Activated T-helper 17 cell treated with anti-CD3 and anti-CD28 coated beads, Interleukin-2, amount 50 U/mL, for 72 hours (primary cell): ENCODE results near the gene UQCC2. TPM values are rescaled to one million over a fixed set of nuclear protein-coding genes. Genes with fewer than 3 reads are reported as not detected.

Experiments
- ATAC-seq: fragments of 150-1000 bp; cut with Tn5 transposase; replicated peaks from 2 replicates; pipeline ENCODE4 v1.10.0; 2021; ENCODE audit warnings: mild to moderate bottlenecking, moderate library complexity
- H3K27ac Mint-ChIP-seq: one replicate; pipeline ENCODE4 v1.8.0; 2022; ENCODE audit warnings: mixed read lengths
- H3K27me3 Mint-ChIP-seq: one replicate; pipeline ENCODE4 v1.8.0; 2022; ENCODE audit warnings: mixed read lengths
- H3K36me3 Mint-ChIP-seq: one replicate; pipeline ENCODE4 v1.8.0; 2022; ENCODE audit warnings: low read depth, mild to moderate bottlenecking, mixed read lengths
- H3K4me1 Mint-ChIP-seq: one replicate; pipeline ENCODE4 v1.8.0; 2022; ENCODE audit warnings: mixed read lengths
- H3K4me3 Mint-ChIP-seq: one replicate; pipeline ENCODE4 v1.8.0; 2022; ENCODE audit warnings: mild to moderate bottlenecking, mixed read lengths
- H3K9me3 Mint-ChIP-seq: one replicate; pipeline ENCODE4 v1.8.0; 2022; ENCODE audit warnings: mixed read lengths
- total RNA-seq, 2 donors: library from RNA; stranded (reverse); gene quantifications; one replicate each; pipeline ENCODE4 v1.2.3, GENCODE V29; 2022

The UQCC2 gene
- total RNA-seq, 2 donors from 2014 or later: 65.5 to 112 TPM

GRCh38 chr6:33667072-33667471 lies 44.4 kb downstream of the UQCC2 start:
- Mint-ChIP-seq H3K27me3 (no peaks in the 10 kb centered on the region), H3K27ac (peak overlapping the region; percentile 38), H3K4me3 (no peak overlapping the region), H3K4me1 (peaks cover 10% of the 10 kb centered on the region), H3K9me3 (no peaks in the 10 kb centered on the region), H3K36me3 (peaks cover 87% of the 10 kb centered on the region)
- no peak for ATAC-seq

GRCh38 chr6:33665957-33666356 lies 45.5 kb downstream of the UQCC2 start:
- ATAC-seq: no peak
- Mint-ChIP-seq H3K4me1 (peaks cover 10% of the 10 kb centered on the region), H3K27ac (no peak overlapping the region), H3K9me3 (no peaks in the 10 kb centered on the region), H3K27me3 (no peaks in the 10 kb centered on the region), H3K36me3 (peaks cover 87% of the 10 kb centered on the region), H3K4me3 (no peak overlapping the region)

DNA sequence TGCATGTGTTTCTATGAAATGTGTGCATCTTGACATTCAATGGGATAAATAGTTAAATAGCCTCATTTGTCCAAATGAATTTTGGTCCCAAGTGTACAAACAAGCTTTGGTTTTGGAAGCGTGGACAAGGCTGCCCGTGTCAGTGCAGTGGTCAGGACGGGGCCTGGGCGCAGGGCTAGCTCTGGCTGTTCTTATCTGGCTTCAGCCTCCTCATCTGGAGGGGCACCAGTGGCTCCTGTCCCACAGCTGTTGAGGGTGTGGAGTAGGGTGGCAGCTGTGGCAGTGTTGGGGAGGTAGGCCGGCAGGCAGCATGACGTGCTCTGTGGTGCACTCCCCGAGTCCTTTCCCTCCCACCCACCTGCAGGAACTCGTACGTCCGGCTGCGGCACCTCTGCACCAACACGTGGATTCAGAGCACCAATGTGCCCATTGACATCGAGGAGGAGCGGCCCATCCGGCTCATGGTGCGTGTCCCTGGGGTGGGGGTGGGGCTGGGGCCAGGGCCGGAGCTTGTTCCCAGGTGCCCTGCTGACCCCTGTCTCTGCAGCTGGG lies 46.9 kb downstream of the UQCC2 start:
- H3K36me3 Mint-ChIP-seq: peaks cover 85% of the 10 kb centered on the region
- peak overlapping the region; percentile 11 for H3K27ac Mint-ChIP-seq

DNA sequence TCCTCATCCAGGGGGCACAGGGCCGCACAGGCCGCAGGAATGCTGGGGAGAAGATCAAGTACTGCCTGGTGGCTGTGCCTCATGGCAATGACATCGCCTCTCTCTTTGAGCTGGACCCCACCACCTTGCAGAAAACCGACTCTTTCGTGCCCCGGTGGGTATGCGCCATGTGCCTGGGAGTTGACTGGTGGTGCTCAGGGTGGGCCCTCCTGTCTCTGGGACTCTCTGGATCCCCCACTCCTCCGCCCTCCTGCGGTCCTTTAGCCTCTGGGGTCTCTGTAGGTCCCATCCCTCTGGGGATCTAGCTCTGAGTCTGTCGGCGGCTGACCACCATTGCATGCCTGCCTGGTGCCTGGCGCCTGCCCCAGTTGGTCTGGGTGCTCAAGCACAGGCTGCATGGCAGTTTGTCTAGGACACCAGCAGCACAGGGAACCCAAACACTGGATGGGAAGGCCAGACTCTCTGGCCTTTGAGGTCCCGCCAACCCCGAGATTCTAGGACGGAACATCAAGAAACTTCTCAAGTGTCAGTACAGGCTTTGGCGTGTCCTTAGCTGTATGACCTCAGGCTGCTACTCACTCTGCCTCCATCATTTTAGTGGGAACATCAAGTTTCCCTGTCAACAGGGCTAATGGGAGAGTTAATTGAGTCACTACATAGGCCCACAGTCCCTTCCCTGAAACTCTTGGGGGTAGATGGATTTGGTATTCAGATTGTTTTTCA lies 47.6 kb downstream of the UQCC2 start:
- Mint-ChIP-seq H3K27me3 (no peaks in the 10 kb centered on the region), H3K4me1 (peaks cover 10% of the 10 kb centered on the region), H3K9me3 (no peaks in the 10 kb centered on the region), H3K36me3 (peaks cover 84% of the 10 kb centered on the region), H3K27ac (peak overlapping the region; percentile 11), H3K4me3 (no peak overlapping the region)
- no peak for ATAC-seq

More for the DNA sequence above, 46.9 kb downstream of the UQCC2 start:
- no peak for ATAC-seq
- H3K4me3 Mint-ChIP-seq: no peak overlapping the region
- no peaks in the 10 kb centered on the region for H3K27me3 Mint-ChIP-seq
- H3K4me1 Mint-ChIP-seq: peaks cover 10% of the 10 kb centered on the region
- no peaks in the 10 kb centered on the region for H3K9me3 Mint-ChIP-seq

DNA sequence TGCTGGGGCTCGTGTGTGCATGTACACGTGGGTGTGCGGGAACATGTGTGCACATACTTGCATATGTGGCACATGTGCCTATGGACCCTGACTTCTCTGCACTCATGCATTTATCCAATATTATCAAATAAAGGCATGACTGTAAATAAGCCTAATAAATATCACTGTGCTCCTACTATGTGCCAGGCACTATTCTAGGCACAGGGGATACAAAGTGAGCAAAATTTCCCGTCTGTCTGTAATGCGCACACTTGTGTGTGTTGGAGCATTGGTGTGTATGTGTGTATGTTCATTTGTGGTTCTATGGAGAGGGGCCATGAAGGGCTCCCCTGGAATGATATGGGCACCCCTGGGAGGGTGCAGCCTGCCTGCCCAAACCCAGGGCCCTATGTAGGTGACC lies 48.5 kb downstream of the UQCC2 start:
- H3K9me3 Mint-ChIP-seq: no peaks in the 10 kb centered on the region
- H3K4me3 Mint-ChIP-seq: no peak overlapping the region
- peaks cover 2% of the 10 kb centered on the region for H3K4me1 Mint-ChIP-seq
- H3K27ac Mint-ChIP-seq: no peak overlapping the region
- no peak for ATAC-seq
- peaks cover 80% of the 10 kb centered on the region for H3K36me3 Mint-ChIP-seq
- H3K27me3 Mint-ChIP-seq: no peaks in the 10 kb centered on the region

- no peaks in the 10 kb centered on the region for H3K27me3 Mint-ChIP-seq
- no peak overlapping the region for H3K4me3 Mint-ChIP-seq
- H3K9me3 Mint-ChIP-seq: no peaks in the 10 kb centered on the region
- no peak for ATAC-seq
- no peak overlapping the region for H3K27ac Mint-ChIP-seq
- H3K36me3 Mint-ChIP-seq: peaks cover 80% of the 10 kb centered on the region
- no peaks in the 10 kb centered on the region for H3K4me1 Mint-ChIP-seq
Measured at GRCh38 chr6:33662318-33662717, 49.2 kb downstream of the UQCC2 start.

DNA sequence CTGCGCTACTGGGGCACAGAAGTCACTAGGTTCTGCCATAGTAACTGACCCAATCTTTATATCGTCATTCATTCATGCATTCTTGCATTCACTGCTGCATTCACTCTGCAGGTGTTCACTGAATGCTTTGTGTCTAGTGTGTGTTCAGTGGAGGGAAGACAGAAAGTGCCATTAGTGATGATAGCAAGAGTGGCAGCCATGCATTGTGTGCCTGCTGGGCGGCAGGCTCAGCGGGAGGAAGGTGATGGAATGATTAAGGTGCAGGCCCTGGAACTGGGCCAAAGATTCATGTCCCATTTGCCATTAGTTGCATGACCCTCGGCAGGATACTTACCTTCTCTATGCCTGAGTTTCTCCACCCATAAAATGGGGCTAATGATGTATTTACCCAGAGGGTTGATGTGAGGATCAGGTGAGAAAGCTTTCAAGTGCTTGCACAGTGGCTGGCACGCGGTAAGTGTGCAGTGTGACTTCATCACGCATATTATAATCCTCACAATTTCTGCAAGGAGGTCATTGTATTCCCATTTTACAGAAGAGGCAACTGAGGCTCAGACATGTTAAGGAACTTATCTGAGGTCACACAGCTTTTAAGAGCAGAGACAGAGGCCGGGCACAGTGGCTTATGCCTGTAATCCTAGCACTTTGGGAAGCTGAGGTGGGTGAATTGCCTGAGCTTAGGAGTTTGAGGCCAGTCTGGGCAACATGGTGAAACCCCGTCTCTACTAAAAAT lies 50.2 kb downstream of the UQCC2 start:
- no peak for ATAC-seq
- Mint-ChIP-seq H3K4me1 (no peaks in the 10 kb centered on the region), H3K4me3 (no peak overlapping the region), H3K36me3 (peaks cover 80% of the 10 kb centered on the region), H3K9me3 (no peaks in the 10 kb centered on the region), H3K27ac (no peak overlapping the region), H3K27me3 (no peaks in the 10 kb centered on the region)

- Mint-ChIP-seq H3K27ac (peak overlapping the region; percentile 38), H3K4me1 (no peaks in the 10 kb centered on the region), H3K4me3 (no peak overlapping the region), H3K36me3 (peaks cover 69% of the 10 kb centered on the region), H3K27me3 (no peaks in the 10 kb centered on the region), H3K9me3 (no peaks in the 10 kb centered on the region)
- ATAC-seq: no peak
Measured at GRCh38 chr6:33659986-33660385, 51.5 kb downstream of the UQCC2 start.

- H3K27ac Mint-ChIP-seq: no peak overlapping the region
- no peak overlapping the region for H3K4me3 Mint-ChIP-seq
Measured at GRCh38 chr6:33658982-33659689, 52.4 kb downstream of the UQCC2 start.

GRCh38 chr6:33656844-33657243 lies 54.7 kb downstream of the UQCC2 start:
- no peak for ATAC-seq
- Mint-ChIP-seq H3K9me3 (no peaks in the 10 kb centered on the region), H3K36me3 (peaks cover 74% of the 10 kb centered on the region), H3K27ac (no peak overlapping the region), H3K4me3 (no peak overlapping the region), H3K4me1 (no peaks in the 10 kb centered on the region), H3K27me3 (no peaks in the 10 kb centered on the region)

More at GRCh38 chr6:33658982-33659689, 52.4 kb downstream of the UQCC2 start:
- Mint-ChIP-seq H3K4me1 (no peaks in the 10 kb centered on the region), H3K27me3 (no peaks in the 10 kb centered on the region), H3K9me3 (no peaks in the 10 kb centered on the region), H3K36me3 (peaks cover 71% of the 10 kb centered on the region)
- ATAC-seq: no peak

GRCh38 chr6:33654831-33655554 lies 56.5 kb downstream of the UQCC2 start:
- H3K27ac Mint-ChIP-seq: no peak overlapping the region
- no peak for ATAC-seq

GRCh38 chr6:33652002-33652401 lies 59.5 kb downstream of the UQCC2 start:
- Mint-ChIP-seq H3K9me3 (no peaks in the 10 kb centered on the region), H3K4me3 (no peak overlapping the region), H3K4me1 (peaks cover 6% of the 10 kb centered on the region), H3K27ac (peak overlapping the region; percentile 48), H3K36me3 (peaks cover 75% of the 10 kb centered on the region), H3K27me3 (no peaks in the 10 kb centered on the region)
- ATAC-seq: no peak

More at GRCh38 chr6:33654831-33655554, 56.5 kb downstream of the UQCC2 start:
- H3K4me3 Mint-ChIP-seq: no peak overlapping the region
- no peaks in the 10 kb centered on the region for H3K9me3 Mint-ChIP-seq
- peaks cover 71% of the 10 kb centered on the region for H3K36me3 Mint-ChIP-seq
- no peaks in the 10 kb centered on the region for H3K27me3 Mint-ChIP-seq
- no peaks in the 10 kb centered on the region for H3K4me1 Mint-ChIP-seq

DNA sequence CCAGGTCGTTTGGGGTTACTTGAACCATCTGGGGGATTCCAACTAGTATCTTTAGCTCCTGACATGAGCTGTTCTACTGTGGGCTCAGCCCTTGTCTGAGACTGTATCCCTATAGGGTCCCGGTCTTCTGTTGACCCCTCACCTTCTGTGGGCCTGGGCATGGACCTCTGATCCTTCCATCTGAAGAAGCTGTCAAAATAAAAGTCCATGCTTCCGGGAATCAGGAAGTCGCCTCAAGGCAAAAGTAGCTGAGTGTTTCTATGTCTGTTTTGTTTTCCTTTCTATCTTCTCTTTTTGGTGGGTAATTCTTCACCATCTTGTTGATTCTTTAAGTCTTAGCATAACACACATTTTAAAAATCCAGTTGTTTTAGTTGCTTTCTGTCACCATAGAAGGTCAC lies 60.1 kb downstream of the UQCC2 start:
- Mint-ChIP-seq H3K4me1 (peaks cover 6% of the 10 kb centered on the region), H3K9me3 (no peaks in the 10 kb centered on the region), H3K4me3 (no peak overlapping the region), H3K36me3 (peaks cover 74% of the 10 kb centered on the region), H3K27me3 (no peaks in the 10 kb centered on the region), H3K27ac (no peak overlapping the region)
- ATAC-seq: no peak
